Mammary epithelial cell (primary cell): ENCODE data around the gene ZBTB26.

Experiments used
- CTCF ChIP-seq, 2 donors: IDR thresholded peaks in 1 of 2; conservative IDR thresholded peaks in 1 of 2; 2 replicates each; pipeline ENCODE4 v1.5.1; 2011 to 2012; ENCODE audit warnings: inconsistent platforms in 2 of 2, low read length in 2 of 2, mild to moderate bottlenecking in 2 of 2, control low read depth in 1 of 2, low read depth in 1 of 2; ENCODE audit not compliant: insufficient read depth in 1 of 2; ENCODE audit errors: extremely low read depth in 1 of 2
- EZH2 ChIP-seq: IDR thresholded peaks from 2 replicates; pipeline ENCODE4 v1.6.1; 2012; ENCODE audit warnings: low read length, inconsistent platforms, borderline replicate concordance

GRCh38 chr9:122929796-122930354 lies 1.4 kb downstream of the ZBTB26 start:
- TF ChIP-seq CTCF (conservative IDR thresholded peaks at IDR 0.05 in 1 of 2, IDR thresholded peaks at IDR 0.05 in 1 of 2; ENCODE audit: extremely low read depth in 1 of 2, insufficient read depth in 1 of 2, low read depth in 1 of 2, low read length in 2 of 2) (no peak), EZH2 (no peak)
